ENCODE data around the gene CDSN.
A peak's percentile ranks its signal among the peaks of the same experiment; 100 is the strongest.

The CDSN gene

GRCh38 chr6:31149827-31150447 lies 29.7 kb upstream of the CDSN start:
- no peak for DNase-seq (ENCODE audit: low spot score)
- FAIRE-seq: no peak

- no peak for DNase-seq (ENCODE audit: low spot score)
- no peak for FAIRE-seq
Measured at GRCh38 chr6:31145386-31145785, 25.1 kb upstream of the CDSN start.

GRCh38 chr6:31144970-31145340 lies 24.7 kb upstream of the CDSN start:
- no peak for FAIRE-seq

GRCh38 chr6:31144296-31144969 lies 24.2 kb upstream of the CDSN start:
- FAIRE-seq: no peak

More at GRCh38 chr6:31144970-31145340, 24.7 kb upstream of the CDSN start:
- DNase-seq (ENCODE audit: low spot score): no peak

GRCh38 chr6:31143148-31143547 lies 22.9 kb upstream of the CDSN start:
- DNase-seq (ENCODE audit: low spot score) (peak; percentile 42), FAIRE-seq (no peak)

More at GRCh38 chr6:31144296-31144969, 24.2 kb upstream of the CDSN start:
- no peak for DNase-seq (ENCODE audit: low spot score)

GRCh38 chr6:31142361-31142761 lies 22.1 kb upstream of the CDSN start:
- no peak for DNase-seq (ENCODE audit: low spot score)
- FAIRE-seq: no peak

GRCh38 chr6:31140643-31141042 lies 20.4 kb upstream of the CDSN start:
- FAIRE-seq: no peak
- no peak for DNase-seq (ENCODE audit: low spot score)

- DNase-seq (ENCODE audit: low spot score) (peak; percentile 56), FAIRE-seq (no peak)
Measured at GRCh38 chr6:31139599-31139998, 19.4 kb upstream of the CDSN start.

- no peak for FAIRE-seq
- DNase-seq (ENCODE audit: low spot score): no peak
Measured at GRCh38 chr6:31138982-31139381, 18.7 kb upstream of the CDSN start, which contains the start of gene PSORS1C2. TSS of gene PSORS1C2 (minus strand) at chr6:31139066. CDS start at chr6:31139026, 40 bp downstream.

- no peak for DNase-seq (ENCODE audit: low spot score)
- no peak for FAIRE-seq
Measured at GRCh38 chr6:31135710-31136109, 15.5 kb upstream of the CDSN start.

- DNase-seq (ENCODE audit: low spot score) (no peak), FAIRE-seq (no peak)
Measured at GRCh38 chr6:31132806-31133205, 12.6 kb upstream of the CDSN start.

- DNase-seq (ENCODE audit: low spot score) (no peak), FAIRE-seq (no peak)
Measured at GRCh38 chr6:31131595-31131994, 11.3 kb upstream of the CDSN start.

GRCh38 chr6:31130751-31131150 lies 10.5 kb upstream of the CDSN start:
- DNase-seq (ENCODE audit: low spot score): no peak
- no peak for FAIRE-seq

- FAIRE-seq: no peak
- no peak for DNase-seq (ENCODE audit: low spot score)
Measured at GRCh38 chr6:31129130-31129529, 8.9 kb upstream of the CDSN start.

- no peak for FAIRE-seq
- peak; percentile 66 for DNase-seq (ENCODE audit: low spot score)
Measured at GRCh38 chr6:31128093-31128676, 7.9 kb upstream of the CDSN start.

GRCh38 chr6:31126396-31127175 lies 6.3 kb upstream of the CDSN start:
- DNase-seq (ENCODE audit: low spot score) (no peak), FAIRE-seq (no peak)

GRCh38 chr6:31125586-31126363 lies 5.5 kb upstream of the CDSN start:
- no peak for DNase-seq (ENCODE audit: low spot score)

GRCh38 chr6:31125162-31125561 lies 4.9 kb upstream of the CDSN start:
- peak; percentile 64 for DNase-seq (ENCODE audit: low spot score)
- no peak for FAIRE-seq

More at GRCh38 chr6:31125586-31126363, 5.5 kb upstream of the CDSN start:
- no peak for FAIRE-seq

GRCh38 chr6:31122791-31123706 lies 2.8 kb upstream of the CDSN start:
- FAIRE-seq (peak; percentile 84), DNase-seq (ENCODE audit: low spot score) (peak; percentile 85)
